Inferior parietal cortex (tissue), 1 donor: ENCODE measurements around the gene TCEAL6.
"Not testable (repeated sequence)": the region's sequence is repeated elsewhere in the genome, so short reads cannot be mapped to it uniquely, and the experiment has no call there.

Experiments
- DNase-seq: peaks from one replicate; pipeline ENCODE4 v3.0.0-alpha.2; 2016; ENCODE audit errors: extremely low spot score

TCEAL6 gene

GRCh38 chrX:102142274-102142673 is at the start of gene TCEAL6:
TSS of gene TCEAL6 (minus strand) at chrX:102142481.
- not testable (repeated sequence) for DNase-seq

GRCh38 chrX:102185967-102186720 is 43.9 kb upstream of the TCEAL6 start:
- no peak for DNase-seq

DNA sequence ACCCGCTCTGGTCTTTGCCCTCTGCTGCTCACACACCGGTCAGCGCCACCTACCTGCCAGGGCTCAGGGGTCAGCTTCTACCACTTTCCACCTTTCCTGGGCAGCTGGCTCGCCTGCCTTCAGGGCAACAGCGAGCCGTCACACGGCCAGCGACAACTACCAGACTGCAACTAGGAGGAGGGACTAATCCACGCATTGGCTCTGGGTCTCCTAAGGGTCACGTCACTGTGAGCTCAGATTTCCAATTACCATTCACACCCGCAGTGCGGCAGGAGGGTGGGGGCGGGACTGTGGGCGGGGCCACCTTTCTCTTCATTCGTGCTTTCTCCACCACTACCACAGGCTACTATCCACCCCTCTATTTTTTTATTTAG is 13.5 kb upstream of the TCEAL6 start, which contains the start of gene BEX5:
Gene BEX5, minus strand, starts transcription at position 172 of the 374 bp plus-strand sequence. CDS start 1,712 bp downstream, outside the sequence.
- peak; percentile 44 for DNase-seq

DNA sequence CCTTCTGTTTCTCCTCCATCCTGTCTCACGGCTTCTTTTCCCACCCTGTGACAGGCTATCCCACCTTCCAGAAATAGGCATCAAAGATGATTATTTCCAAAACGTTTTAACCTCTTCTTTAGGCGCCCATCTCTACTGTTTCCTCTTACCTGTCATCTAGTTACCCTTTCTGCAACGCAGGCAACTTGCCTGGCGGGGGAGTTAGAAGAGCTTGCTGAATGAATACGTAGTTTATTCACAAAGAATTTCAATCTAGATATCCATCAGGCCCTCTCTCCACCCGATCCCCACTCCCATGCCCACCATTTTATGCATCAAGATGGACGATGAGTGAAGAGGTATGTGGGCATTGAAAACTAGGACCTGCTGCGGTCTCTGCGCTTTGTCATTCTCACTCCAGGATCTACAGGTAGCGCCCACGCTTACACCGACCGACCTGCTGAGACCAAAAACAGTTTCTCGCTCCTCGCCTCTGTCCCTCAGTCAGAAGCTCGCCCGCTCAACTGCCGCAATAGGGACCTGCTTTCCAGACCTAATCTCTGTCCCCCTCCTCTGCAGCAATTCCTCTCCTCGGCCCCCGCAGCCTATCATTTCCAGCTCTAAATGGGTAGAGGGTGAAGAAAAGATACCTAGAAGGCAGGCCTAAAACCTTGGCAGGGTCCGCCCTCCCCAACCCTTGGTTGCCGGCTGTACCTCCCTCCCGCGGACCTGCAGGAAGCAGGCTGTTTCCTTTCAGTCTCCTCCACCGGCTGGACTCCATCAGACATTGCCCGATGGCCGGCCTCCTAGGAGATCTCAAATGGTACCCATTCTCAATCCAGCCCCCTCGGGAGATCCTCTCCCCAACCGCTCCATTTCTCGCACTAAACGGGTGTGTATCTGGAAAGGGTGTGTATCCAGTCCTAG is 12.9 kb upstream of the TCEAL6 start:
- peak; percentile 13 for DNase-seq

GRCh38 chrX:102154218-102154860 is 12.1 kb upstream of the TCEAL6 start:
- no peak for DNase-seq

DNA sequence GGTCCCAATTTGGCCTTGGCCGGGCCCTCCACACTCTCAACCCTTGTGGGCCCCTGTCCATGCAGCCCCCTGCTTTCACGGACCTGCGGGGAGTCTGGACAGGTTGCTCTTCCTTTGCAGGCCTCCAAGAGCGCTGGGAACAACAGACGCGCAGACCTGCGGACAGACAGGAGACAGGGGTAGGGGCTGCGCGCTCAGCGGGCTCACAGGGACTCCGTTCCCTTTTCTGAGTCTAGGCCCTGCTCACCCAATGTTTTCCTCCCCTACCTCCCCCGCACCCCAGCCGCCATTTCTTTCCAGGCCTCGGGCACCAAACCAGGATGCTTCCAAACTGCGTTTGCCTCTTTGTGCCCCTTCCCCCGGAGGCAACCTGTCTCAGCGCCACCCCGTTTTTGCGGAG is 650 bp downstream of the TCEAL6 start:
- not testable (repeated sequence) for DNase-seq

DNA sequence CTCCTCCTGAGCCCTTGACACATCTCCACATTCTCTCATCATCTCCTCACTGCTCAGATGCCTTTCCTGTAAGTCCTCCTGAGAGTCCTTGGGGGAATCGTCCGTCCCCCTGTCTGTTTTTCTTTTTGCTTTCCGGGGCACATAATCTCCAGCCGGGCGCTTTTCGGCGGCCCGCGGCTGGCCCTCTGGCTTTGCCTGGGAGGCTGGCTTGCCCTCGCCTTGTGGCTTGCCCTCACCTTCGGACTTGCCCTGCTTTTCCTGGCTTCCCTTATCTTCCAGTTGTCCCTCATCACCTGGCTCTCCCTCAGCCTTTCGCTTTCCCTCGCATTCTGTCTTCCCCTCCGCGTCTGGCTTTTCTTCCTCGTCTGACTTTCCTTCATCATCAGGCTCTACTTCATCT is 1.4 kb downstream of the TCEAL6 start:
- not testable (repeated sequence) for DNase-seq

DNA sequence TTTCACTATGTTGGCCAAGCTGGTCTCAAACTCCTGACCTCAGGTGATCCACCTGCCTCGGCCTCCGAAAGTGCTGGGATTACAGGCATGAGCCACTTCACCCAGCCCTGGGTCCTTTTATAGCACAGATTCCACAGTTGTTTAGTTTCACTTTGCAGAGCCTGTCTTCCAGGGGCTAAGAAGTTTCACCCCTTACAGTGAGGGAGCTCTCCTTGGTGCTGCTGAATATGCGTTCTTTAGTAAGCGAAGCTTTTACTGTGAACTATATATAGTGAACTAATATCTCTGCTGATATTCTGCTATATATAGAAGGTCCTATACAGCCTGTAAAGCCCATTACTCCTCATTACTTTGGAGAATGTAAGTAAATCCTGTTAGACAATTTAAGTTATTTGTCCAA is 4.2 kb downstream of the TCEAL6 start:
- no peak for DNase-seq

- no peak for DNase-seq
Observed at GRCh38 chrX:102129473-102129872, 12.8 kb downstream of the TCEAL6 start.

DNA sequence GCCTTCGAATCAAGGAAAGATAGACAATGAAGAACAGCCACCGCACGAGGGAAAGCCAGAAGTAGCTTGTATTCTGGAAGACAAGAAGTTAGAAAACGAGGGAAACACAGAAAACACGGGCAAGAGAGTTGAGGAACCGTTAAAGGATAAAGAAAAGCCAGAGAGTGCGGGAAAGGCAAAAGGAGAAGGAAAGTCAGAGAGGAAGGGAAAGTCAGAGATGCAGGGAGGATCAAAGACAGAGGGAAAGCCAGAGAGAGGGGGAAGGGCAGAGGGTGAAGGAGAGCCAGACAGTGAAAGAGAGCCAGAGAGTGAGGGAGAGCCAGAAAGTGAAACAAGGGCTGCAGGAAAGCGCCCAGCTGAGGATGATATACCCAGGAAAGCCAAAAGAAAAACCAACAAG is 15.4 kb downstream of the TCEAL6 start:
- DNase-seq, result no peak

DNA sequence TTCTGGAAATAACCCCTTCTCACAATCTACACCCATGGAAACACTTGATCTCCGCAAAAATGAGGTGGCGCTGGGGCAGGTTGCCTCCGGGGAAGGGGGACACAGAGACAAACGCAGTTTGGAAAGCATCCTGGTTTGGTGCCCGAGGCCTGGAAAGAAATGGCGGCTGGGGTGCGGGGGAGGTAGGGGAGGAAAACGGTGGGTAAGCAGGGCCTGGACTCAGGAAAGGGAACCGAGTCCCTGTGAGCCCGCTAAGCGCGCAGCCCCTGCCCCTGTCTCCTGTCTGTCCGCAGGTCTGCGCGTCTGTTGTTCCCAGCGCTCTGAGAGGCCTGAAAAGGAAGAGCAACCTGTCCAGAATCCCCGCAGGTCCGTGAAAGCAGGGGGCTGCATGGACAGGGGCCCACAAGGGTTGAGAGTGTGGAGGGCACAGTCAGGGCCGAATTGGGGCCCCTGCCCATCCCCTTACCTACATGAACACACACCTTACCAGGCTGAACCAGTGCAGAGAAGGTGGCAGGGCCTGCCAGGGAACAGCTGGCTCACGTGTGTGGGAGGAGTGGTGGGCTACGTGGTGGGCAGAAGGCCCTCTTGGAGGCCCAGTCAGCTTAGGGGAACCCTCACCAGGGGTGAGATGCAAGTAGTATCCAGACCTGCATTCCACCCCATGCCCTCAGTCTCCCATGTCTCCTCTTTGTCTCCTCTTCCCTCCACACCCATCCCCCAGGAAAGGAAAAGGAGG is 16.0 kb downstream of the TCEAL6 start:
- DNase-seq, result not testable (repeated sequence)

DNA sequence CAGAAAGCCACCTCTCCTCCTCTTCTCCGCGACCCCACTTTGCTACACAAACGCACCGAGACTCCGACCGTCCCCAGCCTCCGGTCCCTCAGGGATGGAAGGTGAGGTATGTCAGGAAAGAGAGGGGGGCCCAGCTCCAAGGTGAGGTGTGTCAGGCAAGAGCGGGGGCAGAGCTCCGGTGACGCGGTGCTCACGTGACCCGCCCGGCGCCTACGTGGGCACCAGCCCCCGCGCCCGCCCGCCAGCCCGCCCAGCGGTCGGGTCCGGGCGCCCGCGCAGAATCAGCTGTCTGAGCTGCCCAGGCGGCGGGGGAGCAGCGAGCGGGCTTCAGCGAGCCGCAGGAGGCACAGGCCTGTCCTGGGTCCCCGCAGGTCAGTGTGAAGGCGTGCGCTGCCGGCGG is 16.8 kb downstream of the TCEAL6 start, which contains the start of gene TCEAL2:
Gene TCEAL2, plus strand, starts transcription at position 244 of the 400 bp plus-strand sequence. CDS start 1,152 bp downstream, outside the sequence.
- not testable (repeated sequence) for DNase-seq

DNA sequence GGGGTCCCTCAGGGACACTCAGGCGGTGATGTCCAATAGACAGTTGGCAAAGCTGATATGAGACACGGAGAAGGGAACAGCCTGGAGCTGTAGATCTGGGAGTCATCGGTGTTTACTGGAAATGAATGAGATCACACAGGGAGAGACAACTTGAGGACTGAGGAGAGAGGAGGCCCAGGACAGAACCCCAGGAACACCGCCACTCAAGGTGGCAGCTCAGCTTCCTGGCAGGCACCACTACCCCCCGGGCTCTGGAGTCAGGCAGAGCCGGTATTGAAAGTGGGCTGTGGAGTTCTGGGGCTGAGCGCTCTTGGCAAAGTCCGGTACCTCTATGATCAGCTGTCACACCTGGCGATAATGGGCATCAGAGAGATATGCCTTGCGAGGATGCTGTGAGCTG is 17.3 kb downstream of the TCEAL6 start:
- DNase-seq, result not testable (repeated sequence)

- DNase-seq, result no peak
Observed at GRCh38 chrX:102115748-102116147, 26.5 kb downstream of the TCEAL6 start.

- DNase-seq, result no peak
Observed at GRCh38 chrX:102113367-102113766, 28.9 kb downstream of the TCEAL6 start.
